Coronary artery (tissue), 2 donors: Measurements from ENCODE around the gene SPOCD1.

Experiments used
- DNase-seq: peaks from one replicate; pipeline ENCODE4 v3.0.0-alpha.2; 2017; ENCODE audit warnings: low spot score
- H3K27ac ChIP-seq, 2 donors: fragments of 200-600 bp; sonication (generic); one replicate each; pipeline ENCODE4 v1.5.1; 2016 to 2019
- H3K4me3 ChIP-seq: fragments of 200-600 bp; sonication (generic); 2 replicates; pipeline ENCODE4 v1.5.1; 2016; ENCODE audit warnings: mild to moderate bottlenecking, moderate library complexity
- TF ChIP-seq, protein P1 (sequence below): fragments of 200-600 bp; sonication (generic); IDR thresholded peaks from one replicate; pipeline ENCODE4 v1.5.1; 2019; ENCODE audit warnings: antibody characterized with exemption

The SPOCD1 gene

GRCh38 chr1:31856140-31856539 lies 40.3 kb upstream of the SPOCD1 start:
- no peak for DNase-seq
- Histone ChIP-seq H3K27ac (no peak overlapping the region), H3K4me3 (no peak overlapping the region)
- TF ChIP-seq, protein P1, sequence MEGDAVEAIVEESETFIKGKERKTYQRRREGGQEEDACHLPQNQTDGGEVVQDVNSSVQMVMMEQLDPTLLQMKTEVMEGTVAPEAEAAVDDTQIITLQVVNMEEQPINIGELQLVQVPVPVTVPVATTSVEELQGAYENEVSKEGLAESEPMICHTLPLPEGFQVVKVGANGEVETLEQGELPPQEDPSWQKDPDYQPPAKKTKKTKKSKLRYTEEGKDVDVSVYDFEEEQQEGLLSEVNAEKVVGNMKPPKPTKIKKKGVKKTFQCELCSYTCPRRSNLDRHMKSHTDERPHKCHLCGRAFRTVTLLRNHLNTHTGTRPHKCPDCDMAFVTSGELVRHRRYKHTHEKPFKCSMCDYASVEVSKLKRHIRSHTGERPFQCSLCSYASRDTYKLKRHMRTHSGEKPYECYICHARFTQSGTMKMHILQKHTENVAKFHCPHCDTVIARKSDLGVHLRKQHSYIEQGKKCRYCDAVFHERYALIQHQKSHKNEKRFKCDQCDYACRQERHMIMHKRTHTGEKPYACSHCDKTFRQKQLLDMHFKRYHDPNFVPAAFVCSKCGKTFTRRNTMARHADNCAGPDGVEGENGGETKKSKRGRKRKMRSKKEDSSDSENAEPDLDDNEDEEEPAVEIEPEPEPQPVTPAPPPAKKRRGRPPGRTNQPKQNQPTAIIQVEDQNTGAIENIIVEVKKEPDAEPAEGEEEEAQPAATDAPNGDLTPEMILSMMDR = no peak

- Histone ChIP-seq H3K4me3 (no peak overlapping the region), H3K27ac (no peak overlapping the region)
- no peak for DNase-seq
- TF ChIP-seq, protein P1 = no peak
Observed at GRCh38 chr1:31855038-31855845, 39.4 kb upstream of the SPOCD1 start.

GRCh38 chr1:31849653-31850052 lies 33.8 kb upstream of the SPOCD1 start:
- H3K4me3 ChIP-seq = no peak overlapping the region
- TF ChIP-seq, protein P1 = no peak
- H3K27ac ChIP-seq = no peak overlapping the region
- no peak for DNase-seq

GRCh38 chr1:31848381-31848897 lies 32.6 kb upstream of the SPOCD1 start:
- Histone ChIP-seq H3K4me3 (no peak overlapping the region), H3K27ac (no peak overlapping the region)
- DNase-seq = no peak
- TF ChIP-seq, protein P1 = no peak

DNA sequence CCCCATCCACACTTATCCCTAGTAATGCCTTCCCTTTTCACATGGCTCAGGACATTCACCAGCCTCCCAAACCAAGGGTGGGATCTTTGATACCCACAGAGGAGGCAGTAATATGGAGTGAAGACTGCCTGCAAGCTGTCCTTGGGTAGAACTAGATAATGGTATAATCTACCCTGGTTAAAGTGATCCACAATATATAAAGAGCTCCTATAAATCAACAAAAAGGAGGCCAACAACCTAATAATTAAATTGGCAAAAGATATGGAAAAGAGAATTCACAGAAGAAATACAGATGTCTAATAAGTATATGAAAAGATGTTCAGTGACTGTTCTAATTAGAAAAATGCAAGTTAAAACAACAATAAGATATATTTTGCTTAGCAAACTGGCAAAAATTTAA lies 30.7 kb upstream of the SPOCD1 start:
- no peak for DNase-seq
- TF ChIP-seq, protein P1 = no peak
- H3K27ac ChIP-seq = no peak overlapping the region

GRCh38 chr1:31843506-31843905 lies 27.7 kb upstream of the SPOCD1 start:
- Histone ChIP-seq H3K4me3 (no peak overlapping the region), H3K27ac (no peak overlapping the region)
- no peak for DNase-seq
- TF ChIP-seq, protein P1 = no peak

More for the DNA sequence above, 30.7 kb upstream of the SPOCD1 start:
- no peak overlapping the region for H3K4me3 ChIP-seq
